Activated T-helper 1 cell treated with Interleukin-2 at 50 U/mL for 16 hours (primary cell): ENCODE measurements around the gene STUB1.

ENCODE experiments used
- DNase-seq: peaks from one replicate; pipeline ENCODE4 v3.0.0-alpha.2; 2020; ENCODE audit warnings: low read depth

Gene STUB1

GRCh38 chr16:667113-667779 is 13.0 kb upstream of the STUB1 start:
- no peak for DNase-seq

DNA sequence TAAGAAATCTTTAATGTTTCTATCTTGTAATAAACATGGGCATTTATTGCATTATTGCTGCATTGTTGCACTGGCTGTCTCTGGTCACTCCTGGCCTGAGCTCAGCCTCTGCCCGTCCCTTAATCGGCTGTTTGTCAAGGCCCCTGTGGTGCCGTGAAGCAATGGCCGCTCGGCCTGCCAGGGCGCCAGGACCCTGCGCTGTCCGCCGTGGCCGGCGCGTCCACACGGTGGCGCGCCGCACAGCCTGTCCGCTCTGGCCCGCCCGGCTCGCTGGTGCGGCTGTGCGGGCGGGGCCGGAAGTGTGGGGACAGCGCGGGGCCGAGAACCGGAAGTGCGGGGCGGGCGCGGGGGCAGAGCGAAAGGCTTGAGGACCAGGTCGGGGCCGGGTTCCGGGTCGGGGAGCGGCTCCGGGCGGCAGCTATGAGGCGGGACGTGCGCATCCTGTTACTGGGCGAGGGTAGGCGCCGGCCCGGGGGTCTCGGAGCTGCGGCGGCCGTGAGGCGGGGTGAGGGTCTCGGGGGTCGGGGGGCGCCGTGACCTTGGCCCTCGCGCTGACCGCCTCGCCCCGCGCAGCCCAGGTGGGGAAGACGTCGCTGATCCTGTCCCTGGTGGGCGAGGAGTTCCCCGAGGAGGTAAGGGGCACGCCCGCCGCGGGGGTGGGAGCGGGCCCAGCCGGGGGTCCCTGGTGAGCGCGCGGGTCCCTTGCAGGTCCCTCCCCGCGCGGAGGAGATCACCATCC is 12.3 kb upstream of the STUB1 start, which contains the start of gene RHOT2:
Gene RHOT2 (plus strand): TSS at position 353 of the 739 bp plus-strand sequence. CDS start 68 bp downstream, at position 421.
- DNase-seq: peak; percentile 93

GRCh38 chr16:668519-669171 is 11.6 kb upstream of the STUB1 start:
- DNase-seq: no peak

DNA sequence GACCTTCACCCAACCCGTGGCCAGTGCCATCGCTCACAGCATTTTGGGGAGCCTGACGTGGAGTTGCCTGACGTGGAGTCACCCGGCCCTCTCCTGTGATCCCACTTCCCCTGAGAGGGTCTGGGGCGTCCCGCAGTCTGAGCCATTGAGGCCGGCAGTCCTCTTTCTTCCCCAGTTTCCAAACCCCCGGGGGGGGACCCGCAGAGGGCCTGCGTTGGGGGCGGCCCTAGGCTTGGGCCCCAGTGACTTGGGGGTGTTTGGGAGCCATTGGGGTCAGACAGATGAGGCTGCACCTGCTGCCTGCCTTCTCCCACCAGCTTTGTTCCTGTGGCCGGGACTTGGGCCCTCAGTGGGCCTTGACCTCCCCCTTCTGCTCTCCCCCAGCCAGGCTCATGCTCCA is 10.5 kb upstream of the STUB1 start:
- DNase-seq: no peak

DNA sequence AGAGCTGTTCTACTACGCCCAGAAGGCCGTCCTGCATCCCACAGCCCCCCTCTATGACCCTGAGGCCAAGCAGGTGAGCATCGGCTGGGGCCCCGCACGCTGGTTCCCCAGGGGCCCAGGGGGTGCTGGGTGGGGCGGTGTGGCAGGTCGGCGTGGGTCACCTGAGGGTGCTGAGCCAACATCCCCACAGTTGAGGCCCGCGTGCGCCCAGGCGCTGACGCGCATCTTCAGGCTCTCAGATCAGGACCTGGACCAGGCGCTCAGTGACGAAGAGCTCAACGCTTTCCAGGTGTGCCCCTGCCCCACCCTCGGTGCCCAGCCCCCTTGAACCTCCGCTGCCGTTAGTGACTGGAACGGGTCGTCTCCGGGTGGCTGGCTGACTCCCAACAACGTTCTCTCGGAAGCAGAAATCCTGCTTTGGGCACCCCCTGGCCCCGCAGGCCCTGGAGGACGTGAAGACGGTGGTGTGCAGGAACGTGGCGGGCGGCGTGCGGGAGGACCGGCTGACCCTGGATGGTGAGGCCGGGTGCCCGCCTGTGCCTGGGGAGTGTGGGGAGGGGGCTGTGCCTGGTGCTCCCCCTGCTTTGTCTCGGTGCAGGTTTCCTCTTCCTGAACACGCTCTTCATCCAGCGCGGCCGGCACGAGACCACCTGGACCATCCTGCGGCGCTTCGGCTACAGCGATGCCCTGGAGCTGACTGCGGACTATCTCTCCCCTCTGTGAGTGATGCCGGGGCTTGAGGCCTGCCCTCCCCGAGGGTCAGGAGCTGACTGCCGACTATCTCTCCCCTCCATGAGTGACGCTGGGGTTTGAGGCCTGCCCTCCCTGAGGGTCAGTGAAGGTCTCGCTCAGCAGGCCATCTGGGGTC is 9.5 kb upstream of the STUB1 start:
- no peak for DNase-seq

GRCh38 chr16:671353-672131 is 8.7 kb upstream of the STUB1 start:
- DNase-seq: no peak

DNA sequence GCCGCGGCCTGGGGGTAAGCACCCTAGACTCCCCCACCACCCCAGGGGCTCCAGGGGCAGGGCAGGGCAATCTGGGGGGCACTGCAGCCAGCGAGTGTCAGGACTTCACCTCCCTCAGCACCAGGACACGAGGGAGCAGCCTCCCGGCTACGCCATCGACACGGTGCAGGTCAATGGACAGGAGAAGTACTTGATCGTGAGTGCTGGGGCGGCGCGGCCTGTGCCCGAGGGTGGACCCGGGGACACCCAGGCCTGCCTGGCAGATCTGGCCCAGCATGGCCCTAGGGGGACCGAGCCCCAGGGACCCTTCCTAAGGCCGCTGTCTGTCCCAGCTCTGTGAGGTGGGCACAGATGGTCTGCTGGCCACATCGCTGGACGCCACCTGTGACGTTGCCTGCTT is 7.8 kb upstream of the STUB1 start:
- DNase-seq: no peak

DNA sequence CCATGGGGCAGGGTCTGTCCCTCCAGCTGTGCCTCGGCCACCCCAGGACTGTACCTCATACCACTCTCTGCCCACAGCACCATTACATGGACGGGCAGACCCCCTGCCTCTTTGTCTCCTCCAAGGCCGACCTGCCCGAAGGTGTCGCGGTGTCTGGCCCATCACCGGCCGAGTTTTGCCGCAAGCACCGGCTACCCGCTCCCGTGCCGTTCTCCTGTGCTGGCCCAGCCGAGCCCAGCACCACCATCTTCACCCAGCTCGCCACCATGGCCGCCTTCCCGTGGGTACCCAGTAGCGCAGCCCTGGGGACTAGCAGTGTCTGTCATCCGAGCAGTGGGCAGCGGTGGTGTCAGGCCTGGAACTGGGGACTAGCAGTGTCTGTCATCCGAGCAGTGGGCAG is 7.4 kb upstream of the STUB1 start:
- DNase-seq: no peak

DNA sequence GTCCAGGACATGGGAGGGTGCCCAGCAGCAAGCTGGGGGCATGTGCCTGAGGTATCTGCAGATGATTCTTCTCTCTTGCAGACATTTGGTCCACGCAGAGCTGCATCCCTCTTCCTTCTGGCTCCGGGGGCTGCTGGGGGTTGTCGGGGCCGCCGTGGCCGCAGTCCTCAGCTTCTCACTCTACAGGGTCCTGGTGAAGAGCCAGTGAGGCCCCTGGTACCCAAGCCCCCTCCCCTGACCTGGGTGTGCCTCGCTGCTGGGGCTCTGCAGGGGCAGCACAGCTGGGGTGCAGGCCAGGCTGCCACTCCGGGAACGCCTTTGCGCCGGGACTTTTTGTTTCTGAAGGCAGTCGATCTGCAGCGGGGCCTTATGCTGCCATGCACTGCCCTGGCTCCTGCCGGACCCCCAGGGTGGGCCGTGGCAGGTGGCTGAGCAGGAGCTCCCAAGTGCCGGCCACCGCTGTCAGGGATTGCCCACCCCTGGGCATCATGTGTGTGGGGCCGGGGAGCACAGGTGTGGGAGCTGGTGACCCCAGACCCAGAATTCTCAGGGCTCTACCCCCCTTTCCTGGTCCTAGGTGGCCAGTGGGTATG is 6.7 kb upstream of the STUB1 start:
- no peak for DNase-seq

DNA sequence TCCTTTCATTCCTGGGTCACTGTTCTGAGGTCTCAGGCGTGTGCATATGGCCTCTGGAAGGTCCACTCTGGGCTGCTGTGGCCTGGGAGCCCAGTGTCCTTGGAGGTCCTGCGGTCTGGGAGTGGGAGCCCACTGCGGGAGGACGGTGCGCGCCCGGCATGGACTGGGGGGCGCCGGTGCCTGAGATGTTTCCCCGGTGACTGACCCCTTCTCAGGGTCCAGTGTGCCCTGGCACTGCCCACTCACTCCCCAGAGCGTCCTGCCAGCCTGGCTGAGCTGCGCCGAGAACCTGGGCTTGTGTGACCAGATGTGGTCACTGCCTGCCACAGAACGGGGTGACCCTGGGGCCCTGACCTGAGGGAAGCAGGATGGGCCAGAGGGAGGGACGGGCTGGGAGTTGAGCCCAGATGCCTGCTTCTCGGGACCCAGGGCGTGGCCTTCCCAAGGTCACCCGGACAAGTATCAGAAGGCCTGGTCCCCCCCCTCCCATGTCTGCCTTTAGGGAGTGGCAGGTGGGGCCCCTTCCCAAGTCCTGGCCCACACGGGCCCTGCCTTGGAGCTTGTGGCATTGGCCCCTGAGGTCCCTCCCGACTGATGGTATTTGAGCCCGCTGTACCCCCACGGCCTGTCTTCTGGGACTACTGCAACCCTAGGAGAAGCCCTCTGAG is 5.9 kb upstream of the STUB1 start:
- DNase-seq: no peak

GRCh38 chr16:674968-675883 is 5.0 kb upstream of the STUB1 start, which contains the start of gene RHBDL1:
Gene RHBDL1, plus strand, starts transcription at chr16:675671. Its CDS starts 120 bp downstream, at chr16:675791.
- DNase-seq: no peak

- DNase-seq: no peak
Measured at GRCh38 chr16:675884-676564, 4.2 kb upstream of the STUB1 start.

DNA sequence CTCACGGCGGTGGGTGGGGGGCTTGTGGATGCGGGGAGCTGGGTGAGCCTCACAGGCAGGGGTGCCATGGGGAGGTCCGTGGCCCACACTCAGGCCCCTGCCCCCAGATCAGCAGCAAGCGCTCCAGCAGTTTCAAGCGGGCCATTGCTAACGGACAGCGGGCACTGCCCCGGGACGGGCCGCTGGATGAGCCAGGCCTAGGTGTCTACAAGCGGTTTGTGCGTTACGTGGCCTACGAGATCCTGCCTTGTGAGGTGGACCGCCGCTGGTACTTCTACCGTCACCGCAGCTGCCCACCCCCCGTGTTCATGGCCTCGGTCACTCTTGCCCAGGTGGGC is 3.7 kb upstream of the STUB1 start:
- DNase-seq: no peak

GRCh38 chr16:676913-677312 is 3.3 kb upstream of the STUB1 start:
- no peak for DNase-seq

- no peak for DNase-seq
Measured at GRCh38 chr16:677316-678190, 2.7 kb upstream of the STUB1 start.

GRCh38 chr16:678209-678857 is 1.9 kb upstream of the STUB1 start:
- no peak for DNase-seq
